Cerebellar cortex (tissue), 1 donor: Measurements from ENCODE around the gene CORO2B.

Experiments
- DNase-seq: peaks from one replicate; pipeline ENCODE4 v3.0.0-alpha.2; 2015; ENCODE audit warnings: low spot score

The CORO2B gene

DNA sequence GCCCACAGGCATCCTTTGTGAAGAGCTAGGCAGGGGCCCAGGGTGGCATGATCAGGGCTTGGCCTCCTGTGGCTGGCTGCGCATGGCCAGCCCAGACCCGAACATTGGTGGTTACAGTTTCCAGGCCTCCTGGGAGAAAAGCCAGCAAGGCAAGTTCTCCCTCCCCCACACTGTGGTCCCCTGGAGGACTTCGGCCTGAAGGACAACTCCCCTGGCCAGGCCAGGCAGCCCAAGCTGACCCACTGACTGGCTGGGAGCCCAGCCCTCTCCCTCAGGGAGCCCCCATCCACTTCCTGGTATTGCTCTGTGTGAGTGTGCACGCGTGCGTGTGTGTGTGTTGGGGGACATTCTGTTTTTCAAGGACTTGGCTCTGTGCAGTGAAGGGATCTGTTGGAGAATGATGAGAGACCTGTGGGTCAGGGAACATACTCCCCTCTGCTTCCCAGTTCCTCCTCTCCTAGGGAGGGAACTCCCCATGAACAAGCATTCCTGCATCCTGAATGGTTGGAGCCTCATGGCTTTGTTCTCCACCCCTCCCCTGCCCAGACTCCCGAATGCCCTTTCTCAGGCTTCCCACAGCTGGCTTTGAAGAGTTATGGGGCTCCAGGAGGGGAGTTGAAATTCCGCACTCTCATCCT is 29.5 kb downstream of the CORO2B start:
- no peak for DNase-seq

DNA sequence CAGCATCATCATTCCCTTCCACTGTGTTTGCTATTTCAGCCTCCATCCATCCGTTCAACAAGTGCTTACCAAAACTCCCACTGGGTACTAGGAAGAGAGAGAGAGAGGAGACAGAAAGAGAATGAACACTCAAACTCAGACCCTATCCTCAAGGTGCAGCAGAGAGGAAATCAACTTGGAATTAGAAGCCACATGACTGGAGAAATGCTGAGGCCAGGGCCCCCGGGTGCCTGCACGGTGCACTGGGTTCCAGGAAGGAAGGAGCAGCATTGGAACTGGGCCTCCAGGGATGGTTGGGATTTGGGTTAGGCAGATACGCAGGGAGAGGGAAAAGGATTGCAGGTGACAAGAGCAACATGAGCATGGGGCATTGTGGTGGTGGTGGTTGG is 30.0 kb downstream of the CORO2B start:
- DNase-seq = no peak

DNA sequence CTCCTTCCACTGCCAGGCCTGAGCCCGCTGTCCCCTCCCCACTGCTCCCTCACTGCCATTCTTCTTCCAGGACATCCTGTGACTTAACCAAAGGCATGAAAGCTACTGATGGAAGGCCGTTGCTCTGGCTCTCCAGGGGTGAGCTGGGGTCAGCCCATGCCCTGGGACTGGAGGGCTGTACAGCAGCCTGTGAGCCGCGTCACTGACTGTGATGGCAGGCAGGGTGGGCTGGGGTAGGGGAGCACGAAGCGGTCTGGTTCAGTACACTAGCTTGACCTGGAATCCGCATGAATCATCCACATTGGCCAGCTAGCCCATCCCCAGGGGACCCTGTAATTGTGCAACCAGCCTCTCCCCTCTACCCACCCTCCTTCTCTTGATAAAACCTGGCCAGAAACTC is 30.8 kb downstream of the CORO2B start:
- DNase-seq = no peak

DNA sequence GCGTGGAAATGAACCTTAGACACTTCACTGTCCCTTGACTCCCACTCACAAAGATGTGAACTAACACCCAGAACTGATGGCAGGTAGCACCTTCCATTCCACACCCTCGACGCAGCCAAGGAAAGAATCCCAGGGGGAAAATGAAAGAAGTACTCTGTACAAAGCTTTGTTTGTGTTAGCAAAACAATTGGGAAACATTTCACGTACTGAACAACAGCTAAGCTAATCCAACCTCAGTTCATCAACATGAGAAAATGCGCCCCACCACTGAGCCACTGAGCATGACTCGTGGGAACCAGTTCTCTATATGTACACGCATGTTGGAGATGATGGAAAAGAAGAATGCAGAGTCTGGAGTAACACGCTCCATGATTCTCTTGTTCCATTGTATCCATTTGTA is 32.0 kb downstream of the CORO2B start:
- no peak for DNase-seq

DNA sequence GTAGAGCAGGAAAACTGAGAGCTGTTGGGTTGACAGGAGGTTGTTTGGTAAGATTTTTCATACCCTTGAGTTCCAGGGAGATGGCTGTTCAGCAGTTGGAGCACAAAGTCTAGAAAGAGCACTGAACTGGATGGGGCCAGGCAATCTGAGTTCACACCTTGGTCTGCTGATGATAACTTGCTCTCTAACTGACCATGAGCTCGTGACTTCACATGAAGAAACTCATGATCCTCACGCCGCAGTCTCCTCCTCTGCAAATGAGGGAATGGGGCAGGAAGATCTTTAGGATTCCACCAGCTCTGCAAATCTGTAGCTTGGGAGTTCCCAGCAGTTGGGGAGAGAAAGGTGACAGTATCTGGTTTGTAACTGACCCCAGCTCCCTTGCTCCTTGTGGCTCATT is 33.7 kb downstream of the CORO2B start:
- no peak for DNase-seq

DNA sequence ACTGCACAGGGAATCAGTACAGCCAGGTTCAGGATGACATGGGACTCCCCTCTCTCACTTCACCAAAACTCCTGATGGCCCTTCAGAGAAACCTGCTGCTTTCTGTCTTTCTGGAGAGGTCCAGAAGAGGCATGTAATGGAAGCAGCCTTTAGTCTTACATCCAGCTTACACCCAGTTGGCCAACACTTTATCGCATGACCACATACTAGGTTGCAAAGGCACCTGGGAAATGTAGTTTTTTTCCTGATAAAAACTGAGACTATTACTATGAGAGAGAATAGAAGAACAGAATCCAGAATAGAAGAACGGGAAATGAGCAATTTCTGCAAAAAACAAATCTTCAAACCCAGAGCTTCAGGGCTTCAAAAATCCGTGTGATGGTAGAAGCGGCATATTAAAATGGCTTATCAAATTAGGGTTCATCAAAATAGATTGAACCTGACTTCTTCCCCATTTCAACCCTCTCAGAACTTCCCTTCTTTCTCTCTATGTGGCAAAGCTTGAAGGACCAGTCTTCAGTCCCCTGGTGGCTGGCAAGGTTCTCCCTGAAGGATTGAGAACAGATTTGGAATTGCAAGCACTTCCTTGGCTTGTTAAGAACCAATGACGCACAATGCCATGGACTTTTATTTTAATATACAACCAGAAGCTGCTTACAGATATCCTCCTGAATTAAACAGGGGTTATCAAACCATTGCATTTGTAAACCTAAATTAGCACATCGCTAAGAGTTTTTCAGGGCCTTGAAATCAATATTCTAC is 34.4 kb downstream of the CORO2B start:
- DNase-seq = peak; percentile 63

DNA sequence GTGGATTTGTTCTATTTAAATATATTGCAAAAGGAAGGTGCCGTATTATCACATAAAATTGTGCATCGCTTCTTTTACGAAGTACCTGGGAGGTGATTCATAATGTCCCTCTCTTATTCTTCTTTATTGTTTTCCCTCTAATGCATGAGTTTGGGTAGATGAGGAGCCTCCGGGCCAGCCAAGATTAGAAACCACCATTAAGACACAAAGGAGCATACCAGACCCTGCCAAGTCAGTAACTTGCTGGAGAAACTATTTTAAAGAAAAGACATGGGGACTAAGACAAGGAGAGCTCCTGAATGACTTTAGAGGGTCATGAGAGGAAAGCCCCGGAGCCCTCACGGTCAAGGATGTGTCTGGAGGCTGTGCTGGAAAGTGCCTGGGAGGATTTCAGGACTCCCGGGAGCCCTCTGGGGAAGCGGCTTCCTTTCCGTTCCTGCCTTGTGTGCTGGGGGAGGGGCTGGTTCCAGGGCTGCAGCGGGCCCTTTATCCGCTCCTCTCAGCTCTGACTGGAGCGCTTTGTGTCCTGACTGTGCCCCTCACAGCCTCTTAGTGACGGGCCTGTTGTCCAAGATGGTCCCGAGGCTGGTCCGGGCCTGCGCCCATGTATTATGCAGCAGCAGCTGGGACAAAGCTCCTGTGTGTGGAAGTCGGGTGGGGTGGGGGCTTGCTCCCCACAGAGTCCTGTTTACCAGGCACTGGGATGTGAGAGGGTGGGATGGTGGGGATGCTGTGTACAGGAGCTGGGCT is 35.7 kb downstream of the CORO2B start:
- DNase-seq = peak; percentile 41

DNA sequence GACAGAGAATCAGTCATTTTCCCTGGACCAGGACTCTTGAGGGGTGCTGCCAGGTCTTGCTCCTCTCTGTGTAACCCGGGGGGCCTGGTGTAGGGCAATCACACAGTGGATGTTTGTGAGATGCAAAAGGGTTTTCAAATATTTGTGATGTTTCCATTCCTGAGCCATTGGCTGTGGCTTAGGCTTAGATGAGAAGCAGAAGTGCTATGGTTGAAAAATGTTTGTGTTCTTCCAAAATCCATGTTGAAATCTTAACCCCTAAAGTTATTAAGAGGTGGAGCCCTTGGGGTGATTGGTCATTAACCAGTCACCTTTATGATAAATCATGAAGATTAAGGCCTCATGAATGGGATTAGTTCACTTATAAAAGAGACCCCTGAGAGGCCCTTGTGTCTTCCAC is 36.5 kb downstream of the CORO2B start:
- no peak for DNase-seq

DNA sequence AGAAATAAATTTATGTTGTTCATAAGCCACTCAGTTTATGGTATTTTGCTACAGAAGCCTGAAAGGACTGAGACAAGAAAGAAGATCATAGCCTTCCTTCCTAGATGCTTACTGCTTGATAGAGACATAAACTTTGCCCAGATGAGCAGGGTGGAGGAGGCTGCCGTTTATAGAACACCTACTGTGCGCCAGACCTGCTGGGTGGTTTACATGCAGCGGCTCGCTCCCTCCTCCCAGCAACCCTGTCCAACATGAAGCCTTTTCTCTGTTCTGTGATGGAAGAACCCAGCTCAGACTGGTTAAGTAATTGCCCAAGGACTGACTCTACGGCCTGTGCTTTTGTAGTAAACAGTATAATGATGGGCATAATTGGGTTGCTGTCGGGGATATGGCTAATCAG is 37.0 kb downstream of the CORO2B start:
- no peak for DNase-seq

DNA sequence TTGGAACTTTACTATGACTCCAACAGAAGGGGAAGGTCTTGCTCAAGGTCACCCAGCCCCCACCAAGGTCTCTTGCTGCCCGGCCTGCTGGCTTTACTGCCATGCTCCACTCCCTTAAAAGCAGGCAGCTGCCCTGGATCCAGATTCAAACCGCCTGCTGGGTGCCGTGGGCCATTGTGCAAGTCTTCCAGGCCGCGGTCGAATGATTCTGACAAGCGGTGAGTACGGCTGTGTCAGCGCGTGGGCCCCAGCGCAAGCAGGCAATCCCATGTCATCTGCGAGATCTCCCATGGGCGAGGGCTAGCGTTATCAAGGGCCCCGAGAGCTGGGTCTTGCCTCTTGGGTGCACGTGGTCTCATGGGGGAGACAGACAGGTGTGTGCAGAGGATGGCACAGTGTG is 37.6 kb downstream of the CORO2B start:
- DNase-seq = peak; percentile 75

DNA sequence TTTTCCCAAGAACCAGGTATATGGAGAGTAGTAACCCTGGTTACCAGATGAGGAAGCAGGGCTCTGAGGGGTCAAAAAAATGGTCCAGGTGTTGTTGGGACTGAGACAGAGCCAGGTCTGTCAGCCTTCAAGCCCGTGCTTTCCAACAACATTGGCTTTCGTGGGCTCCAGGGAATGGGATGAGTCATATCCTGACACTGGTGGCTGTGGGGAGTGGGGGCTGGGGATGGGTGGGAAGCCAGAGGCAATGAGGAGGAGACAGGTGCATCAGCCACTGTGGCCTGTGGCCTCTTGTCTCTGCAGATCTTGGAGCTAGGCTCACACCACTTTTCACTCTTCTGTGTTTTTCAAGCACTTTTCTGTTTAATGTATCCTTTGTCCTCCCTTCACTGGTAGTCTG is 38.2 kb downstream of the CORO2B start:
- no peak for DNase-seq

DNA sequence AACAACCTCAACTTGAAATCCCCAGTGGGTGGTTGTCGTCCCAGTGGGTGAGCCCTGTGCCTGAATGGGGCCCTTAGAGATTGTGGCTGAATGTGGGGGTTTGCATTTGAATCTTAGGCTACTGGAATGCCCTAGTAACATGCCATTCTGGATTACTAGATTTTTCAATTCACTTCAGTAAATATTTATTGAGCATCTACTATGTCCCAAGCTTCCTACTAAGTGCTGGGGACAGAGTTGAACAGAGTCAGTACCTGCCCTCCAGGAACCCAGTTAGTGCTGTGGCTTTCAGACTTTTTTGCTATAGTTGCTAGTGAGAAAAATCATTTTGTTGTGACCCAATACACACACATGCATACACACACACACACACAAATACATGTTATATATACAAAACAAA is 39.0 kb downstream of the CORO2B start:
- DNase-seq = no peak

DNA sequence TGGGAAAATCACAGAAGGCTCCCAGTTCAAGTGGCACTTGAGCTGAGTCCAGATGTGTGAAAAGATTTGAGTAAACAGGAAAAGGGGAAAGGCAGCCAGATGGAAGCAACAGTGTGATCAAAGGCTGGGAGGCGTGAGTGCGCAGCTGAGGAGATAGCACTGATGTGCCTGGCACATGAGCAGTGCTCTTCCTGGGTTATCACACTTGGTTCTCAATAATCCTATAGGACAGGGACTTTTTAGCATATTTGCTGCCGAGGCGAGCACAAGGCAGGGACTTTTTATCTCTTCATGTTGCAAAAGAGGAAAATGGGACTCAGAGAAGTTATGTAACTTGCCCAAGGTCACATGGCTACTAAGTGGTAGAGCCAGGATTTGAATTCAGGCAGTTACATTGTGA is 39.6 kb downstream of the CORO2B start:
- no peak for DNase-seq

DNA sequence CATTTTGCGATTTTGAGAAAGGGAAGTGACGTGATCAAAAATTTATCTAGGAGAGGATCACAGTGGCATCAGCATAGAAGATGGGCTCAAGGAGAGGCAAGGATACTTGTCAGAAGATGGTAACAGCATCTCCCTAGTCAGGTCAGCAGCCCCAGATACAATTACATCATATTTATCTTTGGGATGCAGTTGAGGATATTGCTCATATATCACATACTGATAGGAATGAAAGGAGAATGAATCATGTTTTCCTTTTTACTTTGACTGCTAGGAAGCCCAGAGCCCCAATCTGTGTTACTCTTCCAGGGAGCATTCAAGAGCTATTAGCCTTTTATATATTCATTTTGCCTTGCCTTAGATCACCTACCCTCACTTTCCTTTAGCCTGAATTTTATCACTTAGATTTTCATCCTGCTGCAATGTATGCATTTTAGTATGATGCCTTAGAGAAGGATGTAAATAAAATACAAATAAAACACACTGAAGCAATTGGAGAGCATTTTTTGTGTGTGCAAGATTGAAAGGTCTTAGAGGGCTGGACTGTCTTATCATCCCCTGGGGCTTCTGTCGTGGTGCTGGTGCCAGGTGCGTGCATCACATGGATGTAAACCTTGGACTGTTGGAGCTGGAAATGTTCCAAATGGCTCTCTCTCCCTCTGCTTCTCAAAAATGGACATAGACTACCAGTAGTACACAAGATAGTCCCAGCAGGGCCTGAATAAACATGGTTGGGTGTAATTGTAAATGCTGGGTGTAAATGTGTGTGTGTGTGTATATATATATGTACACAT is 40.3 kb downstream of the CORO2B start:
- DNase-seq = peak; percentile 63

DNA sequence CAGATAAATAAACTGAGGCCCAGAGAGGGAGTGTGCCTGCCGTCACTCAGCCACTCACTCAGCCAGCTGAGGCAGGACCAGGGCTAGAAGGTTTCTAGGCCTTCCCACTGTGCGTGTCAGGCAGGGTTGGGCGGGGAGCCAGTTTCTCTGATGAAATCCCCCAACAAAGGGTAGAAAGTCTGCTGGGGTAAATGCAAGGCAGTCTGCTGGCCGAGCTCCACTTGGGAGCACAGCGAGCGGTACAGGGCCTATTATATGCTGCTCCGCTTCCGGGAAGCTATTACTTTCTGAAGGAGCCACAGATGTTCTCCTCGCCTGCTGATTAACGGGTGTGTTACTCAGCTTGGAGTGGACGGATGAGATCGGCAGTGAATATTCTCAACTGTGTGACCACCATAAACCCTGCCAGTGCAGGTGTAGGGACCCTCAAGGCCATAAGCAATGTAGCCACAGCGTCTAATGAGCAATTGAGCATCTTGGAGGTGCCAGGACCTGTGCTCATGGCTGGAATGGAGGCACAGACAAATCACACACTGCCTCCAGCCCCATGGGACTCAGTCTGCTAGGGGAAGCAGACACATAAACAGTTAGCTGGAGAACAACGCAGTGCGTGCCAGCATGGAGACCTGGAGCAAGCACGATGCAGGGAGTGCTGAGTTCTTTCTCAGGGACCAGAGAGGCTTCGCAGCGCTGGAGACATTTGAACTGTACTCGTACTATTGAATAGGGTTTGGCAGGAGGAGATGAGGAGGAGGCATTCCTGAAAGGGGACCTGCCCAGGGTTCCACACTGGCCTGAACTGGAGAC is 42.1 kb downstream of the CORO2B start:
- DNase-seq = peak; percentile 57

DNA sequence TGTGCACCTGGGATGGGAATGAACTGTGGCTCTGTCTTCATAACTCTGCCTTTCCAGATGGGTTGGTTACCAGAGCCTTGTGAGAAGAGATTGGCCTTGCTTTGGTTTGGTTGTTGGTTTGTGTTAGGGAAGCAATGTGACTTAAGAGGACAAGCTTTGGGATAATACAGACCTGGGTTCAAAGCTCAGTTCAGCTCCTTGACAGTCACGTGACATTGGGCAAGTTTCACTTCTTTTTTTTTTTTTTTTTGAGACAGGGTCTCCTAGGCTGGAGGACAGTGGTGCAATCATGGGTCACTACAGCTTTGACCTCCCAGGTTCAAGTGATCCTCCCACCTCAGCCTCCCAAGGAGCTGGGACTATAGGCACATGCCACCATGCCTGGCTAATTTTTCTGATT is 42.7 kb downstream of the CORO2B start:
- DNase-seq = no peak

DNA sequence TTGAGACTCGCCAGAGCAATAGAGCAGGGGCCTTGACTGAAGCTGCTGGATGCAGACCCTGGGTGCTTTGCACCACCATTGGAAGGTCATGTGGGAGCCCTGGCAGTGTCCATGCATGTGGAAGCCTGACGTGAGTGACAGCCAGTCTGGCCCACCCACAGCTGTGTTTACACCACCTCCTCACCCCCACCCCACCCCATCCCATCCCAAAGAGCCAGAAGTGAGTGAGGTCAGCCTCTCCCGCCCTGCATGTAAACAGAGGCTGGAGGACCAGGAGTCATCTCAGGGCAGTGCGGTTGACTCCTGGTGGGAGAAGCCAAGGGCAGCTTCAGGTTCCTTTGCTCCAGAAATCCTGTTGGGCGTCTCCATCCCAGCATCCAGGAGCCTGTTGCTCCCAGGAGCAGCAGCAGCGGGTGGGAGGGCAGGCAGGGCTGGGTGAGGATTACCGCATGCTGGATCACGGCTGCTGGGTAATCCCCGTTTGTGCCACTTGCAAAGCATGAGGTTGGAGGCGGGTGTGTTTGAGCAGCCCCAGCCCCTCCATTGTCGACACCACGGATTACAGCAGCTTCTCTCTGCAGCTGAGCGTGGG is 44.6 kb downstream of the CORO2B start:
- DNase-seq = no peak

DNA sequence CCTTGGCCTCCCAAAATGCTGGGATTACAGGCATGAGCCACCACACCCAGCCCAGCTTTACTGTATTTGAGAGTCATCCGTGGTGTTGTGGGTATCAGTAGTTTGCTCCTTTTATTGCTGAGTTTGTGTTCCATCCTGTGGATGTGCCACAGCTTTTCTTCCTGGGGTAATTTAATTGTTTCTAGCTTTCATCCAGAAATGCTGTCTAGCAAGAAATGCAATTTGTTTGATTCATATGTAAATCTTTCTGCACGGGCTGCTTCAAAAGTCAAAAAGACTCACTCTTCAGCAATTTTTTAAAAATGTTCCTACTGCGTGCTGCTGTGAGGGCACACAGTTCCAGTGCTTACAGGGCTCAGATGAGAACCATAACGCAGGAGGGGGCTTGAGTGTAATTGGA is 47.1 kb downstream of the CORO2B start:
- DNase-seq = no peak

DNA sequence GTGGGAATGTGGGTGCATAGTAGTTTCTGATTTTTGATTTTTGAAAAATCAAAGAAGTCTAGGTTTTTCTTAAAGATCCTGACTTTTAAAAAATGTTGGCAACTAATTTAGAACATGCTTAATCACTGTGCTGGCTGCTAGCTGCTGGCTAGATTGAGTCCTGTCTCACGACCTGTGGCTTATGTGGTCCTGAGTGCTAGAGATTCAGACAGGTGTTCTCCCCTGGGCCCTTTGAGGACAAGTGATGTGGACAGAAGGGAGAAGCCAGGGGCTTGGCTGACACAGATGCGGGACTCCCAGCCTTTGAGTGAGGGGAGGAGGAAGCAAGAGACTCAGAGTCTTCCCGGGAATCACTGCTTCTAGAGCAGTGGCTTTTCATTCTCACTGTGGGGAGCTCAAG is 47.5 kb downstream of the CORO2B start:
- no peak for DNase-seq

DNA sequence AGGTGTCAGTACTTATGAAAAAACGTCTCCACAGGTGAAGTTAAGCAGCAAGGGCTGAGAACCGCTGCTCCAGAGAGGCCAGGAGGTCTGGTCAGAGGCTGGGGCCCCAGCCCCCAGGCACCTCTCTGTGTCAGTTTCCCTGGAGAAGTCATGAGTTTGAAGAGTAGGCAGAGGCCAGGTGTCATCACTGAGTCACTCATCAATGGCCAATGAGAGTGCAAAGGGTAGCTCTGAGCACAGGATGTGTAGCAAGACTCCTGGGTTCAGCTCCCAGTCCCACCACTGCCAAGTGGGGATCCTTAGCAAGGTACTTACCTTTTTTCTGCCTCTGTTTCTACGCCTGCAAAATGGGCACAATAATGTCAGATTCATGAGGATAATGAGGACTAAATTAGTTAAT is 47.9 kb downstream of the CORO2B start:
- DNase-seq = no peak

DNA sequence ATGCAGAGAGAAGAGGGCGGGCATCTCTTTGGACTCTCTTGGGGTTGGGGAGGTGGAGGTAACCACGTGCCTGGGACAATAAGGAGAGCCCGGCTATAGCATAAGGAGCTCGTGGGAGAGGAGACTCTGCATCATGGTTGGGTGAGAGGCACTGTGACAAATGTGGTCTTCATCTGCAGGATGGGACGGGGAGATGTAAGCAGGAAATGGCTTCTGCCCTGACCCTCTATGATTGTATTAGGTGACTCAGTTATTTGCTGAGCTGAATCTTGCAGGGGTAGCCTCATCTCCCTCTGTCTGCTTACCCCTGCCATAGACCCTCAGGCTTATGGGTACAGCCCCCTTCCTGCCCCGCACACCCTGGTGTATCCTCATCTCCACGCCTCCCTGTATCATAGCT is 48.7 kb downstream of the CORO2B start:
- no peak for DNase-seq
